DND-41 (cell line): Measurements from ENCODE around the gene ITGB3BP.

Experiments
- EZH2 ChIP-seq: IDR thresholded peaks from 3 replicates; pipeline ENCODE4 v1.6.1; 2012; ENCODE audit warnings: borderline replicate concordance, low read depth, mild to moderate bottlenecking, moderate library complexity, low read length, inconsistent platforms; ENCODE audit not compliant: severe bottlenecking
- TF ChIP-seq, protein P1 (sequence below): IDR thresholded peaks from 2 replicates; pipeline ENCODE4 v1.5.1; 2012; ENCODE audit warnings: borderline replicate concordance, low read length, moderate library complexity, mild to moderate bottlenecking; ENCODE audit not compliant: poor library complexity, severe bottlenecking; ENCODE audit errors: extremely low read depth

DNA sequence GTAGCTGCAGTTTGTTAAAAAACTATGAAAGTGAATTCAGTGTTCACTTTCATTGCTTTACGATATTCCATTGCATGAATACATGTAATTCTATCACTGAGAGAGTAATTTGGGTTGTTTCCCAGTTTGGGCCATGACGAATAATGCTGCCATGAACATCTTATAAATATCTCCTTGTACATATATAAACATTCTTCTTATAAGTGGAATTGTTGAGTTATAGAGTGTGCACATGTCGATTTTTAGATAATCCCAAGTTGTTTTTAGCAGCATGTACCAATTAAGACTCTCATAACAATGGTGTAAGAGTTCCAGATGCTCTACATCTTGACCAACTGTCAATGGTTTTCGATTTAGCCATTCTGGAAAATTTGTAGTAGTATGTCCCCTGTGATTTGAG is 114.7 kb downstream of the ITGB3BP start:
- TF ChIP-seq, protein P1, sequence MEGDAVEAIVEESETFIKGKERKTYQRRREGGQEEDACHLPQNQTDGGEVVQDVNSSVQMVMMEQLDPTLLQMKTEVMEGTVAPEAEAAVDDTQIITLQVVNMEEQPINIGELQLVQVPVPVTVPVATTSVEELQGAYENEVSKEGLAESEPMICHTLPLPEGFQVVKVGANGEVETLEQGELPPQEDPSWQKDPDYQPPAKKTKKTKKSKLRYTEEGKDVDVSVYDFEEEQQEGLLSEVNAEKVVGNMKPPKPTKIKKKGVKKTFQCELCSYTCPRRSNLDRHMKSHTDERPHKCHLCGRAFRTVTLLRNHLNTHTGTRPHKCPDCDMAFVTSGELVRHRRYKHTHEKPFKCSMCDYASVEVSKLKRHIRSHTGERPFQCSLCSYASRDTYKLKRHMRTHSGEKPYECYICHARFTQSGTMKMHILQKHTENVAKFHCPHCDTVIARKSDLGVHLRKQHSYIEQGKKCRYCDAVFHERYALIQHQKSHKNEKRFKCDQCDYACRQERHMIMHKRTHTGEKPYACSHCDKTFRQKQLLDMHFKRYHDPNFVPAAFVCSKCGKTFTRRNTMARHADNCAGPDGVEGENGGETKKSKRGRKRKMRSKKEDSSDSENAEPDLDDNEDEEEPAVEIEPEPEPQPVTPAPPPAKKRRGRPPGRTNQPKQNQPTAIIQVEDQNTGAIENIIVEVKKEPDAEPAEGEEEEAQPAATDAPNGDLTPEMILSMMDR: no peak
- no peak for TF ChIP-seq EZH2
